Gastrocnemius medialis (tissue), 4 donors: ENCODE results near the gene JAG1.

ENCODE experiments used
- POLR2A ChIP-seq, 2 donors: fragments of 450-650 bp; IDR thresholded peaks; one replicate each; pipeline ENCODE4 v1.6.1; 2017; ENCODE audit warnings: antibody characterized with exemption in 2 of 2, mild to moderate bottlenecking in 2 of 2, moderate library complexity in 2 of 2
- TF ChIP-seq, protein P1 (sequence below), 5 experiments: fragments of 450-650 bp in 3 of 5; fragments of 200-600 bp in 2 of 5; sonication (generic) in 2 of 5; IDR thresholded peaks in 4 of 5; conservative IDR thresholded peaks in 1 of 5; 1 replicate in 4 of 5; 2 replicates in 1 of 5; pipeline ENCODE4 v1.5.1; 2016 to 2019; ENCODE audit warnings: antibody characterized with exemption in 5 of 5, mild to moderate bottlenecking in 3 of 5, moderate library complexity in 3 of 5

DNA sequence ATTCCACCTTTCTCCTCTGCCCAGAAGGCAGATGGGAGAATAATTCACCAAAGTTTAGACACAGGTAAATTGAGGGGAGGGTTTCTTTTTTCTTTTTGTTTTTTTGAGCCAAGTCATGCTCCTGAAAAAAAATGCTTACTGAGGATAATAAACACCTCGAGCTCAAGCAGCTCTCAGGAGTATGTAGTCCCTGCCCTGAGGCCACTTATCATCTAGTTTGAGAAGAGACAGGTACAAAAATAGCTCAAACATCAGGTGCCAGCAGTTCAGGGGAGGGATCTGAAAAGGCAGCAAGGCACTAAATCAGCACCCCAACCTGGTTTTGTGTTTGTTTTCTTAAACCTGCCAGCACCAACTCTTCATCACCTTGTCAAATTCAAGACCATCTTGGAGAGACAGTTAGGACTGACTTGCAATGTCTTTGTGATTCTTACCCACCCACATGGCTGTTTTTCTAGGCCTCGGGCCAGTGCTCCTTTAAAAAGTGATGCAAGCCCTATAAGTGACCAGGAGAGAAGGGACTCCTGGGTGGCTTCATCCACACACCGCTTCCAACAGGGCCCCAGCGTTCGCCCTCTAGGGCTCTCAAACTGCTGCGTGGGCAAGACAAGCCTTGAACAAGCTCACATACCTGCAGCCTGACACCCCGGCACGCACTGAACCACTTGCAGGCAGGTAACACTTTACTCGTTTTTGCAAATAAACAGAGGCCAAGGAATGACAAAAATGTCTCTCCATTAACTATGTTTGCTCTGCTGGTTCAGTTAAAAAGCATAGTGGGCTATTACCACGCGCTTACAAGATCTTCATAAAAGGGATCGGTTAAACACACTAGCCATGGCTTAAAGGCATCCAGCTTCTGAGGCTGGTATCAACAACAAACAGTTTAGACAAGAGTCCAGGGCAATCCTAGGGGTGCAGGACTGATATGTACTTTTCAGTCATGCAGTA is 13.9 kb downstream of the JAG1 start:
- TF ChIP-seq POLR2A (IDR thresholded peaks at IDR 0.05), result no peak
- TF ChIP-seq, protein P1, sequence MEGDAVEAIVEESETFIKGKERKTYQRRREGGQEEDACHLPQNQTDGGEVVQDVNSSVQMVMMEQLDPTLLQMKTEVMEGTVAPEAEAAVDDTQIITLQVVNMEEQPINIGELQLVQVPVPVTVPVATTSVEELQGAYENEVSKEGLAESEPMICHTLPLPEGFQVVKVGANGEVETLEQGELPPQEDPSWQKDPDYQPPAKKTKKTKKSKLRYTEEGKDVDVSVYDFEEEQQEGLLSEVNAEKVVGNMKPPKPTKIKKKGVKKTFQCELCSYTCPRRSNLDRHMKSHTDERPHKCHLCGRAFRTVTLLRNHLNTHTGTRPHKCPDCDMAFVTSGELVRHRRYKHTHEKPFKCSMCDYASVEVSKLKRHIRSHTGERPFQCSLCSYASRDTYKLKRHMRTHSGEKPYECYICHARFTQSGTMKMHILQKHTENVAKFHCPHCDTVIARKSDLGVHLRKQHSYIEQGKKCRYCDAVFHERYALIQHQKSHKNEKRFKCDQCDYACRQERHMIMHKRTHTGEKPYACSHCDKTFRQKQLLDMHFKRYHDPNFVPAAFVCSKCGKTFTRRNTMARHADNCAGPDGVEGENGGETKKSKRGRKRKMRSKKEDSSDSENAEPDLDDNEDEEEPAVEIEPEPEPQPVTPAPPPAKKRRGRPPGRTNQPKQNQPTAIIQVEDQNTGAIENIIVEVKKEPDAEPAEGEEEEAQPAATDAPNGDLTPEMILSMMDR (IDR thresholded peaks at IDR 0.05 in 4 of 5, conservative IDR thresholded peaks at IDR 0.05 in 1 of 5), result no peak
